T-helper 1 cell treated with Interleukin-12 subunit alpha and Interleukin-12 subunit beta and Interleukin-4 antibody, amounts not matched to agents 30 ng/mL and 1 ng/mL, for 36 hours (primary cell): ENCODE results near the gene DCST2. TPM values are rescaled to one million over a fixed set of nuclear protein-coding genes. Genes with fewer than 3 reads are reported as not detected.

Experiments used
- intact Hi-C: fragments of 100-400 bp; cut with micrococcal nuclease; formaldehyde crosslinking; loops from one replicate; pipeline ENCODE4 v1.15.1; 2024
- total RNA-seq: library from RNA; stranded (reverse); gene quantifications from 2 replicates; pipeline ENCODE4 v1.2.3, GENCODE V29; 2022

DCST2 gene
- total RNA-seq, 1 donor from 2014 or later, result 0.29 TPM

DNA sequence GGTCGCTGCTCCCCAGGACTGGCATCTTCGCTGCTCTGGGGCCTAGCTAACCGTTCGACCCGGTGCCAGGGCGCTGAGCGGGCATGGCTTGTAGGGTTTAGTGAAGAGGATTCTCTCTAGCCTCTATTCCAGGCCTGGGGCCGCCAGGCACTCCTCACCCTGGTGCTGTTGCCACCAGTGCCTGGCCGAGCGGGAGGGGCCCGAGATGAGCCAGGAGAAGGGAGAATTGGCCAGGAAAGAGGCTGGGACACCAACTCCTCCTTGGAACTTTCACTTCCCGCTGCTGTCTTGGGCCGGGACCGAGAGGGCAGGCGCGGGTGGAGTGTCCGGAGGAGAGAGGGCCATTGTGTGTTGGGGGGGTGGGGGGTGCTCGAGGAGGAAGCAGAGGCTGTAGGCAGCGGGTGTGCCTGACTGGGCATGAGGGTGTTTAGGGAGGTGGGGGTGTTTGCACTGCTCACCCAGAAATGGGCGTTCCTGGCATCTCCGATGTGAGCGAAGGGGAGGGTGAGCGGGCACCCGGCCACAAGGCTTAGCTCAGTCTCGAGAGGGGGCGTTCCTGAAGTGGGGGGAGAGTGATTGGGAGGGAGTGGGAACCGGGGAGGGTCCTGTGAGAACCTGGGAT lies 18.3 kb upstream of the DCST2 start:
- intact Hi-C loops, result loop anchor here (1.0 to 2.0 kb wide), 6 partner anchors 9 to 493 kb away; partner anchors contain the start of genes FLAD1 and ZBTB7B

DNA sequence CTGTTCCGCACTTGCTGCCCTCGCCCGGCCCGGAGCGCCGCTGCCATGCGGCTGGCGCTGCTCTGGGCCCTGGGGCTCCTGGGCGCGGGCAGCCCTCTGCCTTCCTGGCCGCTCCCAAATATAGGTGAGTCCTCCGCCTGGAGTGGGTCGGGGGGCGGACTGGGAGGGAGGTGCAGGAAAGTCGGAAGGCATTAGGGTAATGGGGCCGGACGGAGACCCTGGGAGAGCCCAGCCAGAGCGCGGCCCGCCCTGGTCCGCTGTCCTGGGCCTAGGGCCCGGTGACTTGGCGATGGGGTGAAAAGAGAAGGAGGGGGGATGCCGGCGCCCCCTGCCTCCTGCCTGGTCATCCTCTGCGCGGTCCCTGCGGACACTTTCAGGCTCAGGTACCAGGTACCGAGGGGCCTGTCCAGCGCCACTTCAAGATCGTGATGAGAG lies 17.8 kb upstream of the DCST2 start:
- intact Hi-C loops, result loop anchor here (1.0 to 2.0 kb wide), 6 partner anchors 10 to 492 kb away; partner anchors contain the start of genes FLAD1 and ZBTB7B

DNA sequence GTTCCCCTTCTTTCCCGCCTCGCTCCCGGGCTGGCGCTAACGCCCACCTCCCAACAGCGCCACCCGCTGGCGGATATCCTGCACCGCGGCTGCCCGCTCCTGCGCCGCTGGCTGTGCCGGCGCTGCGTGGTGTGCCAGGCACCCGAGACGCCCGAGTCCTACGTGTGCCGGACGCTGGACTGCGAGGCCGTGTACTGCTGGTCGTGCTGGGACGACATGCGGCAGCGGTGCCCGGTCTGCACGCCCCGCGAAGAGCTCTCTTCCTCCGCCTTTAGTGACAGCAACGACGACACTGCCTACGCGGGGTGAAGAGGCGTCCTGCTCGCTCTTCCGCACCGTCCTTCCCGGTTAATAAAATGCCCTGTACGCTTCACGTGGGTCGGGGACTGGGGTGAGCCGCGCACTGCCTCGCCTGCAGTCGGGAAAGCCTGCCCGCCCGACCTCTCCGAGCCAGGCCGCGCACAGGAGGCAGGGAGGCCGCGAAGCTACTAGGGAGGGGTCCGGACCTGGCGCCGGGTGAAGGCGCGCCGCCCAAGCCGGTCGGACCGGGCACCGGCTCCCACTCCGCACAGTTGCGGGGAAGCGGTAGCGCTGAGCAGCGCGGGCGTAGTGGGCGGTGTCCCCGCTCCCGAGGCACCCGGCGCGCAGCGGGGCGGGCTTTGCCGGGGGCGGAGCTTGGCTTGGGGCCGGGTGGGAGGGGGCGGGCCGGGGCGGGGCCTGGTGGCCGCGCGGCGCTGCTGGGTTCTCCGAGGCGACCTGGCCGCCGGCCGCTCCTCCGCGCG lies 17.2 kb upstream of the DCST2 start, which contains the start of gene ADAM15:
TSS of gene ADAM15 (plus strand) at position 757 of the 782 bp plus-strand sequence. CDS start 71 bp downstream, outside the sequence.
- intact Hi-C loops, result loop anchor here (1.0 to 2.0 kb wide), 7 partner anchors 11 to 491 kb away; partner anchors contain the start of genes CKS1B, FLAD1 and ZBTB7B

DNA sequence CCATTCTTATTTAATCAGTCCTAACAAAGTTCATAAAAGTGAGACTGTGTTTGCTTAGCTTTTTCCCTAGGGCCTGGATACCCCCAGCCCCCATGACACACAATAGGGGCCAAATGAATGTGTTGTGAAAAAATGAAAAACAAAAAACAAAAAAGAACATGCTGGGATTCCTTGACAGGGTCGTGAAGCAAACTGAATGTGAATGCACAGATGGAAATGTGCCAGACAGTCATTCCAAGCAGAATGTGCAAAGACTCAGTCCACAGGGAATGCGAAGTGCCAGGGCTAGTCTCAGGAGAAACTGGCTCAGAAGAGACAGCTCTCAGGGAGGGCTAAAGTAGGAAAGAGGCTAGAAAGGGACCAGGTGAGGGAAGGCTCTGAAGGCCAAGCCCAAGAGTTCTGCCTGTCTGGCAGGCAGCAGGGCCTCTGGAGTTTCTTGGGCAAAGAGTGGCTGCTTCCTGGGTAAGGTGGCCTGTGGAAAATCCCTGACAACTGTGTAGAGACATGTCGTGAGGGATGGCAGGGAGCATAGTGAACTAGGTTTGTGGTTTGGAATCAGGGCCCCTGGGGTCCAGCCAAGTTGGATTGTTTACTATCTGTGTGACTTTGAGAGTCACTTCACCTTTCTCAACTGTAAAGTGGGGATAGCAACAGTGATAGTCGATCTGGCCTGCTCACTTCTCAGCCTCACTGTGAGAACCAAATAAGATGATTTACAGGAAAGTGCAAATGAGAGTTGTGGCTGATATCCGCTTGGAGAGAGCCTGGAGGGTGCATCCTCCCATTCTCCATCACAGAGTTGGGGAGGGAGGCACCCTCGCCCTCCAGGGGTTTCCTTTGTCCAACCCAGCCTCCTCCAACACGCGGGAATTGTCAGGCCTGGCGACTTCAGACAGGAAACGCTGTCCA lies 16.3 kb upstream of the DCST2 start:
- intact Hi-C loops, result loop anchor here (1.0 to 5.0 kb wide), 4 partner anchors 37 to 117 kb away; partner anchors contain the start of genes CKS1B and FLAD1

DNA sequence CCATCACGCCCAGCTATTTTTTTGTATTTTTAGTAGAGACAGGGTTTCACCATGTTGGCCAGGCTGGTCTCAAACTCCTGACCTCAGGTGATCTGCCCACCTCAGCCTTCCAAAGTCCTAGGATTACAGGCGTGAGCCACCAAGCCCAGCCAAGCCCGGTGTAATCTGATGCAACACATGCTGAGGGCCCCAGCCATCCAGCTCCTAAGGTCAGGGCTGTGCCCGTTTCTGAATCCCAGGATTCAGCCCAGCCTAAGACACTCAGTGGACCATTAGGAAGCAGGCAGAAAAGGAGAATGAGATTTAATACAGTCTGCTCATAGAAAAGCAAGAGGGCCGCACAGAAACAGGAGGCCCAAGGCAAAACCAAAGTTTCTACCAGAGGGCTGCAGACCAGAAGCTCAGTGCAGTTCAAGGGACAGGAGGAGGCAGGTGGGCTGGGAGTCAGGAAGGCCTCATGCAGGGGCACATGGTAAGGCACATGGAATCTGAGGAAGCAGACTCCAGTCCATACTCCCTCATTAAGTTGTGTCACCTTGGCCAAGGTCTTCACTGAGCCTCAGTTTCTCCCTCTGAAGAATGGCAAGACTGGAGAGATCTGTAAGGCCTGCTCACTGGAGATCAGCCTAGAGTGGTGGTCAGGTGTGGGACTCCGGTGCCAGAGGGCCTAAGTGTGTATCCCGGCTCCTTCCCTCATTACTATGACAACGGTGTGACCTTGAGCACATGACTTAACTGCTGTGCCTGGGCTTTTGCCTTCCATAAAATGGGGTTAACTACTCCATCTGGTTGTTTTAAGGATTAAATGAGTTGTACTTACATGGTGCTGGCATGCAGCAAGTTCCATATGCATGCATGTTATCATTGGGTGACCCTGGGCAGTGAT lies 15.1 kb upstream of the DCST2 start:
- intact Hi-C loops, result loop anchor here (5.0 kb wide), 1 partner anchor 119 kb away; no protein-coding TSS in a partner anchor

DNA sequence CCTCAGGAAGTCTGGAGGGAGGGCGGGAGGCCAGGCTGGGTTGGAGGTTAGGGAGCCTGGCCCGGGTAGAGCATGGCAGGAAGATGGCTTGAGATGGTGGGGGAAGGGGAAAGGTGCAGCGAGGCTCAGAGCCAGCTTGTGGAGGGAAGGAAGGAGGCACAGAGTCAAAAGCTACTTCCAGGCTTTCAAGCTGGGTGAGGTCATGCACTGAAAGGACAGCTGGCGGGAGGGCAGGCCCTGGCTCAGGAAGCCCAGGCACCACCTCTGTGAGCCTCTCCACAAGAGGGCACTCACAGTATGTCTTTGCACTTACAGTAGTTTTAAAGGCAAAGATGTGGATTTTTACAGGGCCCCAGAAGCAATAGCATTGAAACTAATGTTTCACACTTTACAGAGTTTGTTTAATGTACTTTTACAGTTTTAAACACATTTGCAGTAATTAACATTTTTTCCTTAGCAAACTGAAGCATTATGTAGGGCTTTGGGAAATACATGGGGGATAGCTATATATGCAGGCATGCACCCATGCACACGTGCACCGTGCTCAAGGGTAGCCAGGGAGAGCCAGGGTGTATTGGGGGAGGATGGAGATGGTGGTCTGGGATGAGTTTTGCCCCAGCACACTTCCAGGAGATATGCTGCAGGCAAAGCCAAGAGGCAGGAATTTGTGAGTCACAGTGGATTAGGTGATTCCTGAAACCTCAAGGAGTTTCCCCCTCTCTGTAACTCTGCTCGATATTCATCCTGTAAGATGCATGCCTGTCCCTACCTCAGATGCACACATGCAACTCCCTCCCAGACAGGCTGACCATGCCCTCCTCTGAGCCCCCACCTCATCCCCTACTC lies 11.5 kb upstream of the DCST2 start:
- intact Hi-C loops, result loop anchor here (1.0 to 5.0 kb wide), 3 partner anchors 16 to 122 kb away; no protein-coding TSS in a partner anchor

DNA sequence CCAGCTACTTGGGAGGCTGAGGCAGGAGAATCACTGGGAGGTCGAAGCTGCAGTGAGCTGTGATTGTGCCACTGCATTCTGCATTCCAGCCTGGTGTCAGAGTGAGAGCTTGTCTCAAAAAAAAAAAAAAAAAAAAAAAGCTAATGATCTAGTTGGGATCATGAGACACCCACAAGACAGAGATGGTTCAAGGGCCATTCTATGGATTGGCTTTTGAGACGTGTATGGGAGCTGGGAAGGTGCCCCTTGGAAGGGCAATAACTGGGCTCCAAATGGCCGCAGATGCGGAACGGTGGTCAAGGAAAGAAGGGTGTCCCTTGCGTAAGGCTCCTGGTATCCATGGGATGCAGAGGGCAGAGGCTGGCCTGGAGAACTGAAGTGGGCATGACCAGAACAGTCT lies 10.8 kb upstream of the DCST2 start:
- intact Hi-C loops, result no loop called here

DNA sequence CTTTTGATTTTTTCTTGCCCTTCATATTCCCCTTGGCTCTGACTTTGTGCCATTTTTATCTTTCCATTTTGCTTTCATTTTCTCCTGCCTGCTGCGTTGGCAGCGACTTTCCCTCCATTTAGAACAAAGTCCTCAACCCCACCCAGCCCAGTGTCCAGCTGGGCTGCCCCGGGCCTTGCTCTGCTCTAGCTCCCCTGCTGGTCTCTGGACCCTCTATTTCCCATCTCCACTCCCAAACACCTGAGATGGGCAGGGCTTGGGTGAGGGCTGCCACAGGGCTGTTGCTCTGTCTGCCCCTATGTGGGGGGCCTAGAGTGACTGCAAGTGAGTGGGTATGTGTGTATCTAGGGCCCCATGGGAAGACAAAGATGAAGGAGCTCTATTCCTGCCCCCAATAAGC lies 10.2 kb upstream of the DCST2 start:
- intact Hi-C loops, result no loop called here

DNA sequence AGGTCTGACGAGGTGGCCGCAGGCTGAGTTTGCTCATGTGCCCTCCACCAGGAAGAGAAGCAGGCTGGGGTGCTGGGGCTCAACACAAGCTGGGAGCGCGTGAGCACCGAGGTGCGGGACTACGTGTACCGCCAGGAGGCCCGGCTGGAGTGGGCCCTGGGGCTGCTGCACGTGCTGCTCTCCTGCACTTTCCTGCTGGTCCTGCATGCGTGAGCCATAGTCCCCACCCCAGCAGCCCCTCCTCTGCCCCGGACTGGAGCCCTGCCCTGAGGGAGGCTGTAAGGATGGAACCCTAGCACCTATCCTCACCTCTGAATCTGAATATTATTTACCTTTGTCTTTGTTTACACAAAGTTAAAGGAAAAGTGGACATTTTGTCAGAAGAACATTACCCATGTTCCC lies 9.7 kb upstream of the DCST2 start:
- intact Hi-C loops, result no loop called here

DNA sequence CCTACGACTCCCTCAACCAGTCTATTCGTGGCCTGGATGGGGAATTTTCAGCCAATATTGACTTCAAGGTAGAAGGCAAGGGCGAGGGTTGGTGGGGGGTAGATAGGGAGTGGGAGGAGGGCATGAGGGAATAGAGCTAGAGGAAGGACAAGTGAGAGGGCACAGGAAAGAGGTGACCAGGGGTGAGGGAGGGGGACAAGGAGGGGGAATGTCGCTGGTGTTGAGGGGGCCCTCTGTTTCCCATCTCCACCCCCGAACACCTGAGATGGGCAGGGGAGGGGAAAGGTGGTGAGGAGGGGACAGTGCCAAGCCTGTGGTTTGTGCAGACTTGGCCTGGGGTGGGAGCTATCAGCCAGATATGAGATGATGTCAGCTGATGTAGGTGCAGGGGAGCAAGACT lies 9.2 kb upstream of the DCST2 start:
- intact Hi-C loops, result no loop called here

DNA sequence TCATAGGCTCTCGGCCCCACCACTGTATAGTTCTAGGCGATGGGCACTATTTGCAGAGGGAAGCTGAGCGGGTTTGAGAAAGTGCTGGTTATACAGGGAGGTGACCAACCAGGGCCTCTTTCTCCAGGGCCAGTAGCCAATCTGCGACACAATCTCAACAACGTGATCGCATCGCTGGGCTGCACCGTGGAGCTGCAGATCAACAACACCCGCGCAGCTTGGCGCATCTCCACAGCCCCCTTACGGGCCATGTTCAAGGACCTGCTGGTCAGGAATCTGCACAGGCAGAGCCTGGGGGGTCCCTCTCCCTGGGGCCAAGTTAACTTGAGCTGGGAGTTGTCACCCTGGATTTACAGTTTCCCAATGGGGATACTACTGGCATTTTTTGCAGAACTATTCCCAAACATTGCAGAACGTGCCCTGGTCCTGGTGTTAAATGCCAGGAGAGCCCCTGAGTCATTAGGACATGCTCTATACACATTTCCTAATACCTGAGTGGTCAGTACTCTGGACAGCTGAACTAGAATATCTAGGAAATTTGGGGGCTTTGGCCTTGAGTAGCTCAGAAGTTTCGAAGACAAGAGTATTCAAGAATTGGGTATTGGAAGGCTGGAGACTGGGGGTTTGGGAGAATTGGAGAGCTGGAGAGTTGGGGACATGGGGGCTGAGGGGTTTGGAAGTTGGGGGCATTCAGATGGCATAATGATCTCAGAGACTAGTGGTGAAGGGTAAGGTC lies 6.9 kb upstream of the DCST2 start:
- intact Hi-C loops, result no loop called here

DNA sequence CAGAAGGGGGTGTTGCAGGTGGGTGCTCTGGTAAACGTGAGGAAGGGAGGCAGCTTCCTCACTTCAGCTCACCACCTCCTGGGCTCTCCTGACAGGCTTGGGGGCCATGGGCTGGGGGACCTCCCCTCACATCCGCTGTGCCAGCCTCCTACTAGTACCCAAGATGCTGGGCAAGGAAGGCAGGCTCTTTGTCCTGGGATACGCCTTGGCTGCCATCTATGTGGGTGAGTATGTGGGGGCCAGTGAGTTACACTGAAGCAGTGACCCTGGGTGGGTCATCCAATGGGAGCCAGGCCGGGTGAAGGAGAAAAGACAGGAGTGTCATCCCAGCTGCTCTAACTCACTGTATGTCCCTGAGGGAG lies 5.7 kb upstream of the DCST2 start:
- intact Hi-C loops, result no loop called here

DNA sequence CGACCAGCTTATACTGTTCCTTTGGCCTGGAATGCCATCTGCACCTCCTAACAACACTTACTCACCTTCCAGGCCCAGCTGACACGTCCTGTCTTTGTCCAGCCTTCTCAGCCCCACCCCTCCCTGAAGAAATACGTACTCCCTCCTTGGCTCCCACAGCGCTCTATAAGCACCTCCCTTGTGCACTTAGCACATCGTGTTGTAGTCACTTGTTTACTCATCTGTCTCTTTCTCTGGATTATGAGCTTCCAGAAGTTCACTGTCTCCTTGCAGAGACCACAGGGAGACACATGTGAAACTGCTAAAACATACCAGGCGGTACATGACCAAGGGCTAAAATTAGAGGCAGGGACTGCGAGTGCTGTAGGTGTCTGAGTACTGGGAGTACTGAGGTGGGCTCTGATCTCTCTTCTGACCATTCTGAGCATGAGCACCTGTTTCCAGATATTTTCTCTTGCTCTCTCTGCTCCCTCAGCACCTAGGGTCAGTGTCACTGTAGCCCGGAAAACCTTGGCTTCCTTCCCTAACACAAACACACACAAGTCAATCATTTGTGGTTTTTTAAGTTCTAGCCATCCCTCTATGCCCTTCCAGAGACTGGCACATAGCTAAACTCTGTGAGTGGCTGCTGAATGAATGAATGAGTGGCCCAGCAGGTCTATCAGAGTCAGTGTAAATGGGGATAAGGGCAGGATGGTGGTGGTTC lies 5.2 kb upstream of the DCST2 start:
- intact Hi-C loops, result no loop called here

DNA sequence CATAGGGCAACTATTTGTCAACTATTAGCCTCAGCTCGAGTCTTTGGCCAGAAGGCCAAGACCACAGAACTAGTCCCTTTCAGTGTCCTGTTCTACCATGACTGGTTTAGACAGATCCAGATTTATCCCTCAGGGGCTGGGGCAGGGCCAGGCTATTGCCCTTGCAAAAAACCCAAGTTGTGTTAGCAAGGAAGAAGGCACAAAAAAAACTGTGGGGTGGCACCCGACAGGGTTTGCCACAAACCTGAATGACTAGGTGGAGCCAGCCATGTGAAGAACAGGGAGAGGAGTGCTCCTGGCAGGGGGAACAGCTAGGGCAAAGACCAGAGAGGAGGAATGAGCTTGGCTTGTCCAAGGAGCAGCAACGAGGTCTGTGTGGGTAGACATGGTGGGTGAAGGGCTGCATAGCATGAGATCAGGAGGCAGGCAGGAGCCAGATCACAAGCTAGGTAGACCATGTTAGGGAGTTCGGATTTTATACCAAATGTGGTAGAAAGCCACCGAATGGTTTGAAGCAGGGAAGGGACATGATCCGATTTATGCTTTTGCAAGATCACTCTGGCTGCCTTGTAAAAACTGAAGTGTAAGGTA lies 4.4 kb upstream of the DCST2 start:
- intact Hi-C loops, result no loop called here

DNA sequence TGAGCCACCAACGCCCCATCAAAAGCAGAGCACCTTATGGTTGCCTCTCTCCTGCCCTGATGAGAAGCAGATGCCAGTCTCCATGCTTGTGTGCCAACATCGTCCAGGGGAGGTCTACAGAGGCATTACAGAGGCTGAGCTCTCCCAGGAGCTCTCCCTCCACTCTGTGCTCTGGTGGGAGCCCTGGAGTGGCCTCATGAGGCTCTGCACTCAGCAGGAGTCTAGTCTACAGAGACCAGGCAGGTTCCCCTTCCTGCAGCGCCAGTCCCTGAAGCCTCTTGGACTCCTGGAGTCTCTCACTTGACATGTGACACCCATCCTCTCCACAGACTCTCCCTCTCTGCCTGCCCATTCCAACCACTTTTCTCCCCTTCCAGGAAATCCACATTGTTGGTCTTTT lies 3.5 kb upstream of the DCST2 start:
- intact Hi-C loops, result no loop called here

DNA sequence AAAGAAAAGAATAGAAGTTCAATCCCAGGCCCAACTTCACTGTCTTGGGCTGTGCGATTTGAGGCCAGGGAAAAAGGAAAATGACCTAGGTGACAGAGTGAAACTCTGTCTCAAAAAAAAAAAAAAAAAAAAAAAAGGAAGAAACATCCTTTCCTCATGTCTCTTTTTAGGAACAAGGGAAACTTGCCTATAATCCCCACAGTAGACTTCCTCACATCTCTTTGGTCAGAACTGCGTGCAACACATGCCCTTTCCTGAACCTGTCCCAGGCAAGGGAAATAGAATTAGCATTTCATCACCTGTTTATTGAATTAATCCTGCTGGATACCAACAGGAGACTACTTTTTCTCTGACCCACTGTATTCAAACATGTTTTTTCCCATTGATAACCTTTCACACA lies 2.4 kb upstream of the DCST2 start:
- intact Hi-C loops, result no loop called here

DNA sequence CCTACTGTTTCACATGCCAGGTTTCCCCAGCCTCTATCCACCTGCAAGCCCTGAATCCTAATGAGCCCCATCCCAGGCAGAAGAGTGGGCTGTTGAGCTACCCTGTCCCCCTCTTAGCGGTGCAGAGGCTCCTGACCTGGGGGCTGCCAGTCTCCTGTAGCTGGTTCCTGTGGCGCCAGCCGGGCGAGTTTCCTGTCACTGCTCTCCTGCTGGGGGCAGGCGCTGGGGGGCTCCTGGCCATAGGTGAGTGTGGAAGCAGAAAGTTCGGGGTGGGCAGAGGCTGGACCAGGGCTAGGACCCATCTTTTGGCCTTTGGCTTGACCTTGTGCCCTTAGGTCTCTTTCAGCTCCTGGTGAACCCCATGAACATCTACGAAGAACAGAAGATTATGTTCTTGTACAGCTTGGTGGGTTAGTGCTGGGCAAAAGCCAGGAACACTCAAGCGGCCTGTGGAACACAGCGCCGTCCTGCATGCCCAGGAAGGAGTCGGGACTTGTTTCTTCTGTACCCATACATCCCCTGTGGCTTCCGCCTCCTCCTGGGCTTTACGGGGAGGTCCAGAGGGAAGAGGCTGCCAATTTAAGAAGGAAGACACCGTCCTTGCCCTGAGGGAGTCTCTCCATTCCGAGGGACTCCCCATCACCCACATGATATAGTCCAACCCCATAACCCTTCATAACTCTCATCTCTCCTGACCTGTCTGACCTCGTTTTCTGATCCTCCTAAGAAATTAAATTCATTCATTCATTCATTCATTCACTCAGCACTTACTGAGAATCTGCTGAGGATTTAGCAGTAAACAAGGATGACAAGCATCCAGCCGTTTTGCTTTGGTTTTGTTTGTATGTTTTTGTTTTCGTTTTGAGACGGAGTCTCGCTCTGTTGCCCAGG lies 982 bp upstream of the DCST2 start:
- intact Hi-C loops, result no loop called here
